Measurements from ENCODE around the gene NATD1.

- no peak for TF ChIP-seq CTCF (IDR thresholded peaks at IDR 0.05 in 2 of 3, conservative IDR thresholded peaks at IDR 0.05 in 1 of 3; ENCODE audit: insufficient read depth in 2 of 3, low read depth in 1 of 3, low read length in 3 of 3)
- TF ChIP-seq CHAMP1 (IDR thresholded peaks at IDR 0.05) = no peak
These were observed 39.9 kb upstream of the NATD1 start for GRCh38 chr17:21292867-21293830.

All from K562 (cell line).